Measurements from ENCODE around the gene CFL2. TPM values are rescaled to one million over a fixed set of nuclear protein-coding genes. Genes with fewer than 3 reads are reported as not detected.
"Not testable (repeated sequence)": the region's sequence is repeated elsewhere in the genome, so short reads cannot be mapped to it uniquely, and the experiment has no call there.

Gene CFL2
- total RNA-seq, 1 donor from 2014 or later, result 7.8 TPM

DNA sequence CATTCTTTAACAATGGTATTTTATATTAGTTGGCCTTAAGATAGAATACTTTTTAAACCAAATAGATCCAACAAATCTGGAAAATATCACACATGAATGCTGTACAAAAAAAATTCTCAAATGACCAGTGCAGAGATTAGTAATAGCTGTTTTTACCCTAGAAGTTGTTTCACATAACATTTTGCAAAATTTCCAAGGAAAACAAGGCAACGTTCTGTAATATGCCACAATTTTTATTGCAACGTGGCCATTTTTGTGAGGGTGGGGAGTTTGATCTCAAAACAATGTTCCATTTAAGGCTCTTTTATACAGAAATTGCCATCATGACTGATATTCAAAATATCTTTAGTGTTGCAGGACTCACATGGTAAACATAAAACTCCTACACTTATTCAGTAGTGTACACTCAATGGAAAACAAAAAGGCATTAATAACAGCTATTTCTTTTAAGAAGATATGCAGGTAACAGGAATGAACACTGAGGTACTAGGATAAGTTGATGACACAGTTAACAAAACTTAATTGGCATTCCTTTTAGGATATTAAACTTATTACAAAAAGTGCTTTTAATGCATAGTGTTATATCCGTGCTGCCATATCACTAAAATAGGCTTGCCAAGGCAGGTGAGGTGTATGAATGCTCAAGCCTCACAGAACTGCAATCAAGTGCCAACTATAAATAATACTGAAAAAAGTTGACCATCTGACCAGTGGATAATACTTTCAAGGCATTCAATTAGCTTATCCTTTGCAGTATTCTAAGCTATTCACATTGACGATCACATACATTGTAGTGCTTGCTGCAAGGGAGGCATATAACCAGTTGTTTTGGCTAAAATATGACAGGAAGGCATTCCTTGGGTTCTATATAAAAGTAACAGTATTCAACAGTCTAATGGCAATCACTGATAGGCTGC is 2.3 kb downstream of the CFL2 start:
- intact Hi-C loops (cut with micrococcal nuclease), result loop anchor here (2.0 kb wide), 1 partner anchor 39 kb away; no protein-coding TSS in a partner anchor

- intact Hi-C loops (cut with micrococcal nuclease), result no loop called here
These were observed 3.2 kb downstream of the CFL2 start for GRCh38 chr14:34711169-34711568.

GRCh38 chr14:34710744-34711143 is 3.6 kb downstream of the CFL2 start:
- intact Hi-C loops (cut with micrococcal nuclease), result no loop called here

DNA sequence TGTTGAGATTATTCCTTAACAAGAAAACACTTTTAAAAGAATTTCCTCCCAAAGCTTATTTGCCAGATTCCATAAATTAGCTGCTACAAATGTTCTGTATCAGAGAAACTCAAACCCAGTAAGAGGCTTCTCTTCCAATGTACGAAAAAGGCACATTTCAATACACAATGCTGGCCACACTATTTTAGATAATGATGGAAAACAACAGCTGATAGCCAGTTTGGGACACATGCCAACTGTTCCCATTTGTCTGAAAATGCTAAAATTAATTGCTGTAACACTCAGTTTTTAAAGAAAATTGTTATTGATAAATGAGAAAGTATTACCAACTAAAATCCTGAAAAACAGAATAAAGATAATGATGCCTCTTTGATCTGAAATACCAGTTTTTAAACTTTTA is 4.4 kb downstream of the CFL2 start:
- intact Hi-C loops (cut with micrococcal nuclease), result no loop called here

DNA sequence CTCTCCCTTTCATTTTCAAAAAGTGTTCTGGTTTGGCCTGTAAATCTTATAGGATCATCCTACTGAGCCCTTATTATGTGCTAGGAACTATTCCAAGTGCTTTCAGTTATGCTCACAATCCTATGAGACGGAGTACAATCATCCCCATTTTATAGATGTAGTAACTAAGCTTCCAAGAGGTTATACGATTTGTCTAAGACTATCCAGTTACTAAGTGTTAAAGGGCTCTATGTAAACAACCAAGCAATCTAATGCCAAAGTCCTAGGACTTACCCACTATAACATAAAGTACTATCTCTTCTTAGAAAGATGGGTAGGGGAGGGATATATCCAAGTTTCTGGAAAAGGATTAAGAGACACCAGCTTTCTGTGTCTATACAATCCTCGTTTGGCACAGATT is 6.7 kb downstream of the CFL2 start:
- intact Hi-C loops (cut with micrococcal nuclease), result no loop called here

DNA sequence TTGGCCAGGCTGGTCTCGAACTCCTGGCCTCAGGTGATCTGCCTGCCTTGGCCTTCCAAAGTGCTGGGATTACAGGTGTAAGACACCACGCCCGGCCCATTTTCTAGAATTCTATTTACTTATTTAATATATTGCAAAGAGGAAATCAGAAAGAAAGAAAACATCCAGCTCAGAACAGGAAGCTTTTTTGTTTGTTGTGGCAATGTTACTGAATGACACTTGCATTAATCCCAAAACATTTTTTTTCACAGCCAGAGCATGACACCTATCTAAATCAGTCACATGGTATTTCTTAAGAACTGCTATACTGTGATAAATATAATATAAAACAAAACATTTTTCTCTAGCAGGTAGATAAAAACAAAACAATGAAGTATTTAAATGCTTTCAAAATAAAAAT is 12.6 kb downstream of the CFL2 start:
- intact Hi-C loops (cut with micrococcal nuclease), result no loop called here

- intact Hi-C loops (cut with micrococcal nuclease), result no loop called here
These were observed 13.7 kb downstream of the CFL2 start for GRCh38 chr14:34700622-34701130.

GRCh38 chr14:34699873-34700621 is 14.3 kb downstream of the CFL2 start:
- intact Hi-C loops (cut with micrococcal nuclease), result no loop called here

DNA sequence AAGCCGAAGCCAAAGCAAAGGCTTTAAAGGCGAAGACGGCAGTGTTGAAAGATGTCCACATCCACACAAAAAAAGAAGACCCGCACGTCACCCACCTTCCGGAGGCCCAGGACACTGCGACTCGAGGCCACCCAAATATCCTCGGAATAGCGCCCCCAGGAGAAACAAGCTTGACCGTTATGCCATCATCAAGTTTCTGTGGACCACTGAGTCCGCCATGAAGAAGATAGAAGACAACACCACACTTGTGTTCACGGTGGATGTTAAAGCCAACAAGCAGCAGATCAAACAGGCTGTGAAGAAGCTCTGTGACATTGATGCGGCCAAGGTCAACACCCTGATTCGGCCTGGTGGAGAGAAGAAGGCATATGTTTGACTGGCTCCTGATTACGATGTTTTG is 20.2 kb downstream of the CFL2 start:
- intact Hi-C loops (cut with micrococcal nuclease), result not testable (repeated sequence)

DNA sequence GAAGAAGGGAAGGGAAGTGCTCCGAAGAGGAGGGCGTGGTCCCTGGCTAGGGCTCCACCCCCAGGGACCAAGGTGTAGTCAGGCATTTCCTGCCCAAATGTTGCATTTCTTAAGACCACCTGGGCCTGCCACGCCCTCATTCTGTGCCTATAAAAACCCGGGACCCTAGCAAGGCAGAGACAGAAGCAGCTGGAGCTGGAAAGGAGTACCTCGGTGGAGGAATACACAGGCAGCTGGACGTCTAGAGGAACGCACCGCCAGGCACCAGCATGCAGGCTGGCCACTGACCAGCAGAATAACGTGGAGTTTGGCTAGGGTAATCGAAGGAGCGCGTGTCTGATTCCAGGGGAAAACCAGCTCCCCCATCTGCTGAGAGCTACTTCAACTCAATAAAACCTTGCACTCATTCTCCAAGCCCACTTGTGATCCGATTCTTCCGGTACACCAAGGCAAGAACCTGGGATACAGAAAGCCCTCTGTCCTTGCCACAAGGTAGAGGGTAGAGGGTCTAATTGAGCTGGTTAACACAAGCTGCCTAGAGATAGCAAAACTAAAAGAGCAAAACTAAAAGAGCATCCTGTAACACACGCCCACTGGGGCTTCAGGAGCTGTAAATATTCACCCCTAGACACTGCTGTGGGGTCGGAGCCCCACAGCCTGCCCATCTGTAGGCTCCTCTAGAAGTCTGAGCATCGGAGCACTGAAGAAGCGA is 21.0 kb downstream of the CFL2 start:
- intact Hi-C loops (cut with micrococcal nuclease), result no loop called here

GRCh38 chr14:34692898-34693227 is 21.5 kb downstream of the CFL2 start:
- intact Hi-C loops (cut with micrococcal nuclease), result no loop called here

- intact Hi-C loops (cut with micrococcal nuclease), result no loop called here
These were observed 22.0 kb downstream of the CFL2 start for GRCh38 chr14:34692348-34692747.

GRCh38 chr14:34691206-34691605 is 23.2 kb downstream of the CFL2 start:
- intact Hi-C loops (cut with micrococcal nuclease), result no loop called here

DNA sequence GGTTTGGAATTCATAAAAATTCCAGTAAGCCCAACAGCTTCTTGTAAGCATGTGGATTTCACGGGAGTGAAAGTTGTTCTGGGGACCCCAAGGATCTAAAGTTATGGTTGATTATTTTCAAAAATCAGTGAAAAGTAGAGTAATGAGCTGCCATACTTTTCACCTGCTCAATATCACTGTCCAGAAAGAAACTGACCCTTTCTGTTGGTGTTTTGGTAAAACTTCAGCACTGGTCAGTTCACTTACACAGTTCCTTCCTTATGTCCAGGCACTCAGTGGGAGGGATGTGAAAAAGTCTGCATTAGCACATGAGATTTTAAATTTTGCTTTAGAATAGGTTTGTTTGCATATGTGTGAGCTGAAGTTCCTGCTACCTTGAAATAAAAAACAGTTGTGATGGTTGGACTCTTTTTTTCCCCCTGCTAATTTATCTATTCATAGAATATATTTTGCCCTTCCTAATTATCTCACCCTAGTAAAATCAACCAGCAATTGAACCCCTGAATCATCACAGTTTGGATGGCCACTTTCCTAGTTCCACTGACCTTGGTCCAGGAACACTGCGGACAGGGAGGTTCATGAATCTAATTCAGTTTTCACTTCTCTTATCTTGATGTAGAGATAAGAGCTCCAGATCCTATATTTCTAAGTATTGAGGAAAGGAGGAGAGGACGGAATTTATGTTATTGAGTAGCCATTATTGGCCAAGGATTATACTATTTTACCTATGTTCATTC is 25.8 kb downstream of the CFL2 start:
- intact Hi-C loops (cut with micrococcal nuclease), result no loop called here

DNA sequence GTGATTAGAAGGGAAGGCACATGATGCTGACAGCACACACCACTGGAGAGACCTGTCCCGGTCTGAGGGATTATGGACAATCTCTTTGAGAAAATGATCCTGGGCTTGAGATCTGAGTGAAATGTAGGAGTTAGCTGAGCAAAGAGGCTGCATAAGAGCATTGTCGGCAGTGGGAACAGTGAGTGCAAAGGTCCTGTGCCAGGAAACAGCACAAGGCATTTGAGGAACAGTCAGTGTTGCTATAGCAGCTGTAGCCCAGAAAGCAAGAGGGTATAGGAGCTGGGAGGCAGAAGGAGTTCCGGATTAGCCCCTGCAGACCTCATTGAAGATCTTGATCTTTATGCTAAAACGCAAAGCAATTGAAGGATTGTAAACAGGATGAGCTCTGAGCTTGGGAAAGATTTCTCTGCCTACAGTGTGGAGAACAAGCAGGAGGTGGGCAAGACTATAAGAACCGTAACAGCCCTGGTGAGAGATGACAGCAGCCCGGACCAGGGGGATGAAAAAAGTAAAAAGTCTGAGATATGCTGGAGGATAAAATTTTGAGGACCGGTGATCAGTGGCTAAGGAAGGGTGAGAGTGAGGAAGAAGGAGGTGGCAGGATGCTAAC is 28.5 kb downstream of the CFL2 start:
- intact Hi-C loops (cut with micrococcal nuclease), result no loop called here

- intact Hi-C loops (cut with micrococcal nuclease), result no loop called here
These were observed 29.8 kb downstream of the CFL2 start for GRCh38 chr14:34684578-34684977.

DNA sequence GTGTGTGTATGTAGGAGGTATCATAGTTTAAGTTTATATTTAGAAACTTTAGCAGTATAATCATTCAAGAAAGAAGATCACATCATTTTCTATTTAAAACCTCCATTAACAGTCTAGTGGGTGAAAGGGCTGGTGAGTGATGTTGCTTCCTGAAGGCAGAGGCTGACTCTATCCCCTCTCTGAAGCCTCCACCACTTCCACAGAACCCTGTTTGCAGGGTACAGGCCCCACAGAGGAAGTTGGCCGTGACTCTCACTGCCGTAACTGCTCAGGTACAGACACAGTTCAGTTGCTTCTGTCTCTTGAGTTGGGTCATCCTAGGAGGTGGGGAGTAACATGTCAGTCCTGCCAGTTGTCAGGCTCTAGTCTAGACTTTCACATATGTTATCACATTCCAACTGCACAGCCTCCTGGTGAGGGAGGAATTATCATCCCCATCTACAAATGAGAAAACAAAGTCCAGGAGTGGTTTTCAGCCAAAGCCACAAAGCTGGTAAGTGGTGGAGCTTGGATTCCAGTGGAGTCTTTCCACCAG is 31.5 kb downstream of the CFL2 start:
- intact Hi-C loops (cut with micrococcal nuclease), result no loop called here

GRCh38 chr14:34680806-34681479 is 33.5 kb downstream of the CFL2 start:
- intact Hi-C loops (cut with micrococcal nuclease), result no loop called here

DNA sequence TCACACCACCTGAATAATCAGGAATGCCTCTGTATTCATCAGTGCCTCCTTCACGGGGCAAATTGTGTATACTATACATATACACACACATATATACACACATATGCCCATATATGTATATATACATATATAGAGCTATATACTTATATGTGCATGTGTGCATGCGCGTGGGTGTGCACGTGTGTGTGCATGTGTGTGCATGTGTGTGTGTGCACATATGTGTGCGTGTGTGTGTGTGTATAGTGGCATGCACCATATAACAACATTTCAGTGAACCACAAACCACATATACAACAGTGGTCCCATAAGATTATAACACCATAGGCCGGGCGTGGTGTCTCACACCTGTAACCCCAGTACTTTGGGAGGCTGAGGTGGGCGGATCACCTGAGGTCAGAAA is 35.7 kb downstream of the CFL2 start:
- intact Hi-C loops (cut with micrococcal nuclease), result loop anchor here (10.0 kb wide), 1 partner anchor 1006 kb away; no protein-coding TSS in a partner anchor

GRCh38 chr14:34678306-34678705 is 36.1 kb downstream of the CFL2 start:
- intact Hi-C loops (cut with micrococcal nuclease), result loop anchor here (10.0 kb wide), 1 partner anchor 1006 kb away; no protein-coding TSS in a partner anchor

Data from T-helper 1 cell treated with Interleukin-12 subunit alpha and Interleukin-12 subunit beta and Interleukin-4 antibody, amounts not matched to agents 30 ng/mL and 1 ng/mL, for 36 hours (primary cell).